CD1c-positive myeloid dendritic cell (primary cell): ENCODE measurements around the gene CRTAC1.
A peak's percentile ranks its signal among the peaks of the same experiment; 100 is the strongest.

Experiments
- DNase-seq: peaks from one replicate; pipeline ENCODE4 v3.0.0-alpha.2; 2016; ENCODE audit errors: extremely low spot score

CRTAC1 gene

DNA sequence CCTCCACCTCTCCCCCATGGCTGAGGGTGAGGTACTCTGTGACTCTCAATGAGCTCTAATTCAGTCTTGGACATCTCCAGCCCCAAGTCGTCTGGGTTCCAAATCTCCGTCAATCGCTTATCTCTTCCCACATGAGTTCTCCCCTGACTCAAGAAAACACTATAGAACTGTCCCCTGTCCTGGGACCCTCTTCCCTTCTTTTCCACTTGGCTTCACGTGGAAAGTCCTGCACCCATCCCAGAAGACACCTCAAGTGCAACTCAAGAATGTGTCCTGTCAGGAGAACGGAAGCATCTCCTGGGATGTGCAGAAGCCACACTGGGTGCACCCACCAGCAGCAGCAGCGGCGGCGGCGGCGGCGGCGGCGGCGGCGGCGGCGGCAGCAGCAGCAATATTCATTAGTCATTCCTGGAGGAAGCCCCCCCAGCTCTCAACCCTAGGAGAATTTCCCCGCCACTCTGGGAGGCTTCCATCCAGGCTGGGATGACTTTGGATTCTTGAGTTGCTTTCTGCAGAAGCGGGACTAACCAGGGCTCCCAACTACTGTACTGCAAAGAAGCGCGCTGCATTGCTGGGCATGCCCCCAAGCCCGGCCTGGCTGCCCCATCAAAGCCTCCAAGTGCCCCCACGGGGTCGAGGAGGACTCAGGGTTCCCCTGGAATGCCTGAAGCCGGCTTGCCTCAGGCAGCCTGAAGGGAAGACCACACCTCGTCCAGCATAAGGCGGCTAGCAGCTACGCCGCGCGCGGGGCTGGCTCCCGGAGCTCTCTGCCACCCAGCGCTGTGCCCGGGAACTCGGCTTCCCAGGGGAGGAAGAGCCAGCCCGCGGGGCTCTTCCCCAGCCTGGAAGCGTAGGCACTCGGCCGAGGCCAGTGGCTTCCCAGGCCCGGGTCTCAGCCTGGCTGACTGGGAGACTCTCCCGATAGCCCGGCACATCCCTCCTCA, 1.0 kb downstream of the CRTAC1 start:
- DNase-seq: no peak

DNA sequence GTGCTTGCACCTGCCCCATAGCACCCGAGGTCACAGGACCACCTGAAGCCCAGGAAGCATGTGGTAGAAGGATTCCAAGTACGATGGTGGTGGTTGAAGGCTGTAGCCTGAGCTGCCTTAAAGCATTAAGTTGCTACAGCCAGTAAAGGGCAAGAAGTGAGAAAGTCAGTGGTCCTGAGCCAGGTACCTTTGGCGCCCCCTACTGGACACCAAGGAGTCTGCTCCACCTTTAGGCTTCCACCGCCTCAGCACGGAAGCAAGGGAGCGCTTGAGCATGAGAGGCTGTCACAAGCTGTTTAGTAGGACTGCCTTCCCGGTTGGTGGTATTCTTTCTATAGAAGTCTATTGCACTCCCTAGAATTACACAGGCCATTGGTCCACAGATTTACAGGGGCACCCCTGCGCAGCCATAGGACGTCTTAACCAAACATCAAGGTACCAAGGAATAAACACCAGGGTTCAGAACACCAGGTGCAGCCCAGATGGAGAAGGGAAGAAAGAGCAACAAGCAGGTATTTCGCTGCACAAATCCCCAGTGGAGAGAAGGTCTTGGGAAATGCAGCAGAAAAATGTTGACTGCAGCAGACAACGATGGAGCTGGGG, 2.2 kb downstream of the CRTAC1 start:
- peak; percentile 56 for DNase-seq

DNA sequence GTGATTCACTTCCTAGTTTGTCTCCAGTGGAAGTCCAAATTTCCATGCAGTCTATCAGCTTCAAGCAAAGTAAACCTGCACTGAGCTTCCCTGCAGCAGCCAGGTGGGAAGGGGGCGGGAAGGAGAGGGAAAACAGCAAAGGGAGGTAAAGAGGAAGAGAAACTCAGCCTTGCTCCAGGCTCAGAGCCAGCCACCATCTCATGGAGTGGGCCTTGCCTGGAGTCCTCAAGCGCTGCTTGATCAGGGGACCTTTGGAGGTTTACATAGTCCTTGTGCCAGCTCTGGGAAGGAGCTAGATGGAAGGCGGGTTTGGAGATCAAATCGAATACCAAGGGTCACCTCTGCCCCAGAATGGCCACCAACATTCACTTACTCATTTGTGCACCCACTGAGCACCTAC, 7.4 kb downstream of the CRTAC1 start:
- no peak for DNase-seq

DNA sequence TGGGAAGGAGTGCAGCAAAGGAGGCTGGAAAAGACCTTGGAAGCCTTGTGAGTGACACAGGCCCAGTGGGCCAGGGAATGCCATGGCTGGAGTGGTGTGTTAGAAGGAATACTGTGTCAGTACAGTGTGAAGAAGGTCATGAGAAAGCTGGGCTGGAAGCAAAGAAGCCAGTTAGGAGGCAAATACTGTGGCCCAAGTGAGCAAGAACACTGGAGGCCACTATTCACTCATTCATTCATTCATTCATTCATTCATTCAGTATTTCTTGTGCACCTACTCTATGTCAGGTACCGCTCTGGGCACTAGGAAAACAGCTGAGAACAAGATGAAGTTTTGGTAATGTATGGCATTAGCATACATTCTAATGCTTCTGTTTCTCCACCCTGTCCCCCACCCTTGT, 9.6 kb downstream of the CRTAC1 start:
- no peak for DNase-seq

DNA sequence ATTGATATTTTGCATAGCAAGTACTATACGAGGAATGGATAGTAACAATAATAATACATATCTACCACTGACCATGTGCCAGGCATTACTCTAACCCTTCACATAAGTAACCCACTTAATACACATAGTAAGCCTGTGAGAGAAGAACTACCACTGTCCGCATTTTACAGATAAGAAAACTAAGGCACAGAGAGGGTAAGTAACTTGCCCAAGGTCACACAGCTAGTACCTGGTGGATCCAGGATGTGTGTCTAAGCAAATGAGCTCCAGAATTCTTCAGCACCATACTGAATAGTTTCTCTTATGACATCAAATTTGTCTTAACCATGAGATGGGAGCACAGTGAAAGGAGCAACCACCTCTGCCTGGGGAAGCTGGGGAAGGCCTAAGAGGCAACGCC, 10.2 kb downstream of the CRTAC1 start:
- DNase-seq: no peak

DNA sequence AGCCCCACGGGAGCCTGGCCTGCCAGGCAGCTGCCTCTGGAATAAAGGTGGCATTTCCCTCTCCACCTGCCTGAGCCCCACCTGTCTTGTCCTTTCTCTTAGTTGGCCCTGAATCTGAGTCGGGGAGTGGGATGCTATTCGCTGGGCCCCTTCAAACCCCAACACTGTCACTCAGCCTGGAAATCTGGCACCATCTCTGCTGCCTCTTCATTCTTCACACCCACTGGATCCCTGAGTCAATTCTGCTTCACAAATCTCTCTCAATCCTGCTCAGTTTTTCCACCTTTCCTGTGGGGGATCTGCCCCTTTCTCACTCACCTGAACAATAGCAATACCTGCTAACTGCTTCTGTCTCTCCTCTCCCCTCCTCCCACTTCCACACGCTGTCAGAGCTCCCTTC, 10.6 kb downstream of the CRTAC1 start:
- DNase-seq: no peak

DNA sequence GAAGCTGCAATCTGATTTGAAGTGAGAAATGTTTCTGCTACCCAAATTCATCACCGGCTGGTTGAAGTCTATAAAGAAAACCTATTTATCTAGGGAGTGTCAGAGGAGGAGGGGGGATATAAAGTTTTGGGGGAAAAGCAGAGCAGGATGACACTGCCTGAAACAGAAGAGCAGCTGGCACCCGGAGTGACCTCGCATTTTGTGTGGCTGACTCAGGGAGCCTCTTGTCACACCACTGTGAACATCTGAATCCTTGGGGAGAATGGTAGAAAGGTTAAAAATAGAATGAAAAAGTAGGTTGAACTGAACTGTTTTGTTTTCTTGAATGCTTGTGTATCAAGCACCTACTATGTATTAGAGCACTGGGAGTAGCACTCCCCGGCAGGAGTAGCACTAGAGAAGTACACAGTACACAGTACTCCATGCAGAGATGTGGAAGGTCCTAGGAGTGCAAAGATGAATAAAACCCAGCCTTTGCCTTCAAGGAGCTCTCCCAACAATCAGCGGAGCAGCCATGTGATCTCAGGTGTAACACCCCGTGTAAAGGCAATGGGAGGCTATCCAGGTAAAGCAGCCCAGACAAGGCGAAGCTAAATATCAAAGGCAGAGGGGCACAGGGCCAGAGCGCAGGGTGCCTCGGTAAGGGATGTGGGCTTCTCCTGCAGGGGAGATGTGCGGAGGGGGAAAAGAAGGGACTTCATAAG, 13.5 kb downstream of the CRTAC1 start:
- no peak for DNase-seq

DNA sequence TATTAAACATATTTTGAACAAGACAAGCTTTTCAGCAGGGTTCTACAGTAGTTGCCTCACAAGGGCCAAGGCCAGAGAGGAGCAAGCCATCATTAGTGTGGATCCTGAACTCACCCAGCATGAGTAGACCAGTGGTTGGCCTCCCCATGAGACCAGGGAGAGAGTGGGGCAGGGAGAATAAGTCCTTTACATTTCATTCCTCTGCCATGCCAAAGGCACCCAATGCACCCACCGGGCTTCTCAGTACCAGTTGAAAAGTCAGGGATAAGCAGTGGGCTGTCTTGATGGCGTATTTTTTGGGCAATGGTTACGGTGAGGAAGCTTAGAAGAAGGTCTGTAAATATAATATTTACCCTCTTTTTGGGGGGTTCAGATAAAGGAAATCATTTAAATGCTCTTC, 16.6 kb downstream of the CRTAC1 start:
- no peak for DNase-seq

DNA sequence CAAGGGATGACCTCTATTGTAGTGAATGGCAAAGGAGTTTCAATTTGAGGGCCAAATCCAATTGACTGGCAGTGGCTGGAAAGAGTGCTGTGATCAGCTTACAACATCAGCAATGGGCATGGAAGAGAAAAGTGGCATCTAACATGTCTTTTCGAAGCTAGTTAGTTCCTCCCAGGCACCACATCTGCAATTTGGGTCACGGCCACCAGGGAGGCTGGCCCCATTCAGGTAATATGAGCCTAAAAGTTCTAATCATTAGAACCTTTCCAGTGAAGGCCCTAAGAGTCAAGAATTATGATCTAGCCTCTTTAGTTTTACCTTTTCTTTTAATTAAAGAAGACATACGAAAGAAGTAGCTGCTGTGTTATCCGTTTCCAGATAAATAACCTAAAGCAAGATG, 17.3 kb downstream of the CRTAC1 start:
- no peak for DNase-seq

DNA sequence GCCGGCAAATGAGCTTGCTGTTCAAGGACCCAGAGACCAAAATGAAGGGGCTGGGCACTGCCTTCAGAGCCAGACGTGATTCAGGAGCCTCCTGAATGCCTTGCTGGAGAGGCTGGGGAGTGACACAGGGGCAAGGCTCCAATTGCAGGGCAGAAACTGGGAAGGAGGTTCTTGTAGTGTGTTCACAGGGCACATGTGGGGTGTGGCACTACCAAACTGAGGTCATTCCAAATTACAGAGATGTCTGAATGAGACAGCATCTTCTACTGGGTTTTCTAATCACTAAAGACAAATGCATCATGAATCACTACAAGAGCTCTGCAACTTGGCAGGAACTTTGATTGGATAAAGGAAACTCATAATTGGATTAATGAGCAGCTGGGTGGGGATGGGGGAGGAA, 17.8 kb downstream of the CRTAC1 start:
- DNase-seq: no peak

DNA sequence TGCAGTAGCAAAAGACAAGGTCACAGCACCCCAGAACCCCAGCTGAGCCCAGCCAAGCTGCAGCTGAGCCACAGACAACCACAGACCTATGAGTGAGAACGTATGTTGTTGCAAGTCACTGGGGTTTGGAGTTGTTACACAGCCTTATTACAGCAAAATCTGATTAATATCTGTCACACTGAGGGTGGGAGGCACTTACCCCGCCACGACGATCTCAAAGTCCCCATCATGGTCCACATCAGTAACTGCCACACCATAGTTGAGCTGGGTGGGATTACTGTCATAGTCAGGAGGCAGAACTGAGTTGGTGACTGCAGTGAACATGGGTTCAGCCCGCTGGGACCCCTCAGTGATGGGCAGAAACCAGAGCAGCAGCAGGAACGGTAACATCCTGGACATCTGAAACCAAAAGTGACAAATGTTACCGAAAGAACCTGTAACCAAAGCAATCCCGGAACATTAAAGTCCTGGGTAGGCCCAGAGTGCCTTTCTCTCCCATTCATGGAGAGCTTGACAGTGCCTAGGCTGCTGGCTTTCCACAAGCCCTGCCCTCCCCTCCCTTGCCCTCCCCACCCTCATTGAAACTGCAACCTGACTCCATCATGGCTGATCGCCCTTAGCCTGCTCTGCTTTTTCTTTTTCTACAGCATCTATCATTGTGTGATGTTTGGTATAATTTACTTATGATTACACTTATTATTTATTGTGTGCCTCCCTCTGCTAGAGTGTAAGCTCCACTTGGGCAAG, 19.3 kb downstream of the CRTAC1 start:
- no peak for DNase-seq

DNA sequence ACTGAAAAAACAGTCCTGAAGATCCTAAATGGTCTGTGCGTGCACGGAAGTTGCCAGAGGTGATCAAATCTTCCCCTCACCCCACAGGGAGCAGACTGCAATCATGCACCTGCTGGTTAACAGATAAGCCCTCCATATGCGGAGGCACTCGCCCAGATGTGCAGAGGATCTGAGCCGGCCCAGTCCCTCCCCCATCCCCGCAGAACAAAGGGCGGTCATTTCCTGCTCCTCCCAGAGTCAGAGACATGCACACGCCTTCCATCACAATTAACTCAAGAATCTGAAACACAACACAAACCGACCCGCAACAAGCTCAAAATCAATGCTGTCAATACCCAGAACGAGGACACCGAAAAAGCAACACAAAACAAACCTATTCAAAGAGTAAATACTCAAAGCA, 24.2 kb downstream of the CRTAC1 start:
- DNase-seq: no peak

DNA sequence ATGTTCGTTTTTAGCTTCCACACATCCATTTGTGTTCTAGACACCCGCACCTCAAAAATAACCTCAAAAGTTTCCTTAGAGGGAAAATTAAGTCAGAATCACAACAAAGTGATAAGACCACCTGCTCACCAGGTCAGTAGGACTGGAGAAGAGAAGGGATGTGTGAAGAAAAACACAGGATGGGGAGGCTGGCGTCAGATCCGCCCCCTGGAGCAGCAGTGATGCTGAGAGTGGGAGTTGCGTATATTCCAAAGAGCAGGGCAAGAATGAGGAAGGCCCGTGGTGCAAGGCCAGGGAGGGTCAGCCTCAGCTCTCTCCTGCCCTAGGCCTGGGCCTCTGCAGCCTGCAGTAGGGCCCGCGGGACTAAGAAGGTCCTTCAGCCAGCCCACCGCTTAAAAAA, 28.7 kb downstream of the CRTAC1 start:
- DNase-seq: no peak

DNA sequence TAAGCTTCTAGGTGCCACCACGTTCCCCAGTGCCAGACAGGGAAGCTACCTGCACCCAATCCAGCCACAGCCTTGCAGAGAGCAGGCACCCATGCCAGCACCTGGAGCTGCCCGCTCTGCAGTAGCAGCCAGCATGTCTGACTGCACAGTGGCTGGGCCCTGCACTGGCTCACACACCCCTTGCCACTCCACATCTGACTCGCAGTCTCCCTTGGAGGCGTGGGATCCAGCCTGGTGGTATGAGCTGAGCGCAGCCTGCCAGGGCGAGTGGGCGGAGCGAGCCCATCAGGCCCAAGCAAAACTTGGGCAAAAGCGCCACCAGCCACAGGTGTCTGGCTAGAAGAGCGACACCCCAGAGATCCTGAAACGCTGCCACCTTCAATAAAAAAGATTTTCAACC, 30.1 kb downstream of the CRTAC1 start:
- no peak for DNase-seq

DNA sequence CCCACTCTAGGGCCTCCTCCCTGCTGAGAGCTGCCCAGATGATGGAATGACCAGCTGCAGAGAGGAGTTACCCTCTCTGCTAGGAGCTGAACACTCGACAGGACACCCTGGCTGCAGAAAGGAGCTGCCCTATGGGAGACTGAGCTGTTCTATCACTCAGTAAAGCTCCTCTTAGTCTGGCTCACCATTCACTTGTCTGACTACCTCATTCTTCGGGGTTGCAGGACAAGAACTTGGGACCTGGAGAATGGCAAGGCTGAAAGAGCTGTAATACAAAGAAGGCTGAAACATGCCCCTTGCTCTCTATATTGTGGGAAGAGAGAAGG, 30.5 kb downstream of the CRTAC1 start:
- DNase-seq: no peak

DNA sequence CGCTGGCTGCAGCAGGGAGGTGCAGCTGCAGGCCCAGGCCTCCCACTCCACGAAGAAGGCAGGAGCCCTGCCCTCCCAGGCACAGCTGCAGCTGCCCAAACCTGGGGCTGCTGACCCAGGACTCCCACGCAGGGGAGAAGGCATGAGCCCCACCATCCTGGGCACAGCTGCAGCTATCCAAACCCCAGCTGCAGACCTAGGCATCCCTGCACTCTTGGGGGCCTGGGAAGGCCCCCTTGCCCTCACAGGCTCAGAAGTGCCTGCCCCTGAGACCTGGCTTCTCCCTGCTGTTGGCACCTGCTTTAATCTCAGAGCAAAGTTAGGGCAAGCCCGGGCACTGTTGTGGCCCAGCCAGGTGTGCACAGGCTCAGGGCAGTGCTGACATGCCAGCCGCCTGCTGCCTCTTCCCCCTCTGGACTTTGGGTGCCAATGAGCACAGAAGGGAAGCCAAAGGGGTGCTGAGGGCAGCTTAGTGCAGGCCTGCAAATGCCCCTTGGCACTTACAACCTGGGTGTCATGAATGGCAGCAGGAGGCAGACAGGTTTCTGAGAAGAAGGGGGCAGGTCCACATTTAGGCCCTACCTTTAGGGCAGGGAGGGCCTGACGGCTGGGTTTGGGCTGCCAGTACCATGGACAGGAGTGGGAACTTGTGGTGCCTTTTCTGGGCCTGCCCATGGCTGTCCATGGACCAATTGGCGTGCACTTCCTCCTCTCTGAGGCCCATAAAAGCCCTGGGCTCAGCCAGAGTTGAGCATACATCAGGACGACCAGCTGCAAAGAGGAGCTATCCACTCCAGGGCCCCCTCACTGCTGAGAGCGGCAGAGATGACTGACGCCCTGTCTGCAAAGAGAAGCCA, 31.1 kb downstream of the CRTAC1 start:
- no peak for DNase-seq

DNA sequence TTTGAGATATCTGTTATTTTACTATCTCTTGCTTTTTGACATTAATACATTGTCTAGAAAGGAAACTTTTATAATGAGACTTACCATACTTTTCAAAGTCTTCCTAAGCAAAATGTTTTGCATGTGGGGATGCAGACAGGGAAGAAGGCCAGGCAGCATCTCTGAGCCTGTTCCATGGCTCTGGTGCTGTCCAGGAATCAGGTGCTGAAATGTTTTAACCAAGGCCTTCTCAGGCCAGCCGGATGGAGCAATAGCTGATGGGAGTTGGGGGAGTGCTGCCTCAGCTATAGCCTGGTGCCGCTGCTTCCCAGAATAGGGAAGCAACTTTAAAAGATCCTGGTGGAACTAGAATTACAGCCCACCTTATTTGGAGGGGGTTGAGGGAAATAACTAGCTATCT, 38.5 kb downstream of the CRTAC1 start:
- DNase-seq: no peak

DNA sequence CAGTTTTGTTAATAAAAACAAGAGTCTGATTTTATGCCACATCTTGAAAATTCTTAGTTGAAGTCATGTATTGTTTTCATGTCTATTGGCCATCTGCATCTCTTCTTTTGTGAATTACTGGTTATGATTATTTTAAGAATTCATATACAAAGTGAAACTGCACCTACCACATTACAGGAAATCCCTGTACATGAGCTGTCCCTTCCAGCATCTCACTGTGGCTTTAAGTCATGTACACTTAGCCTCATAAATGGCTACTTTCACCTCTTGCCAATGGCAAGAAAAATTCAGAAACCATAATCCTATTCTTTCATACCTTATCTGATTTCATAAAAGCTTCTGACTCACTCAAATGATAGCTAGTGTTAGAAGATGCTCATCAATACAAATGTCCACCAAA, 48.6 kb downstream of the CRTAC1 start:
- no peak for DNase-seq

DNA sequence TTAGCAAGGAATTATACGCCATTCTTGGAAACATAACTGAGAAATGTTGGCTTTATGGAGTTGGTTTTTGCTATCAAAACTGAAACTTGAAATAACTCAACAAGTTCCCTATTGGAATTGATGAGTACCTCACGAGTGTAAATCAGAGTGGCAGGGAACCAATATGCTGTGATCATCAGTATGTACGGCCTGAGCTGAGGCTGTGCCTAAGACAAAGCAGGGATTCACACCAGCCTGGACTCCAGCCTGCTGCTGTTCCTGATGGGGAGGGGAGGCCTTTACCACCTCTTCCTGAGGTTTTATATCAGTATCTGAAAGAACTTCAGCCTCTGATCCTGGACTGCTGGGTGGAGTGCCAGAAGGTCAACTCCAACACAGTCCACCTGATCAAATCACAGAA, 52.7 kb downstream of the CRTAC1 start:
- DNase-seq: no peak

DNA sequence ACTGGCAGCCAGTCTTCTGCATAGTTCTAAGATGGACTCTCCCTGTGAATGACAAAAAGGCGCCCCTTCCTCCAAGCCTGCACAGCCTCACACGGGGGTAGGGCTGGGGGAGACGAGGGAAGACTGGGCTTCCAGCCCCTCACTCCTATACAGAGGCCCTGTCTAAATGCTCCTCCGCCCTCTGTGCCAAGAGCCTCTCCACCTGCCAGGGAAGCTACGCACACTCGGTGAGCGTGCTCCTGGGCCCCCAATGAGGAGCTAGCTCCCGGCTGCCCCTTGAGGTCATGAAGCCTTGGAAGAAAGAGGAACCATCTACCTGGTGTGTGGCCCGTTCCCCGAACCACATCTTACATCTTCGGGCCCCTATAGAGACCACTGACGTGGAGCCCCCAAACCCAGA, 54.8 kb downstream of the CRTAC1 start:
- DNase-seq: no peak
